ENCODE data around the gene HIVEP3.

HIVEP3 gene

DNA sequence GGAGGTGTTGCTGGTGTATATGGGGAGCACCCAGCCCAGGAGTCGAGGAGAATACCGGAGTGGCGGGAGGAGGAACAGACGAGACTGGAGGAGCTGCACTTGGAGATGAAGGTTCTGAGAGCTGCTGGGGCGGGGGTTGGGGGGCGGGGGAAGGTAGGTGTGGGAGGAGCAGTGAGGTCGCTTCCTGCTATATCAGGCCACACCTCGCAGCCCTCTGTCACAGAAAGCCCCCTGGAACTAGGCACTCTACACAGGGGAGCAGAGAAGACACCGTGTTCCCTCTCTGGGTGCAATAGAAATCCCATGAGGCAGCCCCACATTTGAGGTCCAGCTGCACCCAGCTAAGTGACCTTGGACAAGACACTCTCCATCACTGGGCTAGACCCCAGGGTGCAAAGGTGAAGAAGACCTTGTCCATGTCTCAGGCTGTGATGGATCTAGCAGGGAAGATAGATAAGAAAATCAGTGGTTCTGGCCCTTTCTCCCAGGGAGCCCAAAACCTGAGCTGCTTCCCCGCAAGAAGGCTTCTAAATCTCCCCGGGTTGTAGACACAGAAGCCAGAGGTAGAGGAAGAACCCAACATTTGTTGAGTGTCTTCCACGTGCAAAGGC is 278.5 kb downstream of the HIVEP3 start:
- no peak overlapping the region for H3K27ac ChIP-seq (ENCODE audit: low read depth, low read length)
- H3K4me1 ChIP-seq (ENCODE audit: control insufficient read depth in 5 of 5, insufficient read depth in 5 of 5, low read length in 5 of 5), result no peaks in the 10 kb centered on the region
- H3K9me3 ChIP-seq (ENCODE audit: control insufficient read depth in 5 of 5, low read length in 5 of 5), result no peaks in the 10 kb centered on the region
- H3K36me3 ChIP-seq (ENCODE audit: control insufficient read depth in 5 of 5, insufficient read depth in 5 of 5, low read length in 5 of 5), result no peaks in the 10 kb centered on the region
- no peaks in the 10 kb centered on the region for H3K27me3 ChIP-seq (ENCODE audit: control insufficient read depth in 5 of 5, insufficient read depth in 4 of 5, low read length in 5 of 5)
- H3K4me3 ChIP-seq (ENCODE audit: low read depth in 1 of 5, low read length in 5 of 5), result no peak overlapping the region
- H3K9ac ChIP-seq (ENCODE audit: low read length in 5 of 5), result no peak overlapping the region

- Histone ChIP-seq H3K9me3 (ENCODE audit: control insufficient read depth in 5 of 5, low read length in 5 of 5) (no peaks in the 10 kb centered on the region), H3K9ac (ENCODE audit: low read length in 5 of 5) (no peak overlapping the region), H3K27me3 (ENCODE audit: control insufficient read depth in 5 of 5, insufficient read depth in 4 of 5, low read length in 5 of 5) (no peaks in the 10 kb centered on the region), H3K27ac (ENCODE audit: low read depth, low read length) (no peak overlapping the region), H3K4me1 (ENCODE audit: control insufficient read depth in 5 of 5, insufficient read depth in 5 of 5, low read length in 5 of 5) (no peaks in the 10 kb centered on the region), H3K36me3 (ENCODE audit: control insufficient read depth in 5 of 5, insufficient read depth in 5 of 5, low read length in 5 of 5) (no peaks in the 10 kb centered on the region), H3K4me3 (ENCODE audit: low read depth in 1 of 5, low read length in 5 of 5) (no peak overlapping the region)
These were observed 279.3 kb downstream of the HIVEP3 start for GRCh38 chr1:41639332-41639936.

- H3K9me3 ChIP-seq (ENCODE audit: control insufficient read depth in 5 of 5, low read length in 5 of 5), result no peaks in the 10 kb centered on the region
- H3K4me3 ChIP-seq (ENCODE audit: low read depth in 1 of 5, low read length in 5 of 5), result no peak overlapping the region
- no peak overlapping the region for H3K9ac ChIP-seq (ENCODE audit: low read length in 5 of 5)
- no peak overlapping the region for H3K27ac ChIP-seq (ENCODE audit: low read depth, low read length)
- H3K4me1 ChIP-seq (ENCODE audit: control insufficient read depth in 5 of 5, insufficient read depth in 5 of 5, low read length in 5 of 5), result no peaks in the 10 kb centered on the region
- H3K27me3 ChIP-seq (ENCODE audit: control insufficient read depth in 5 of 5, insufficient read depth in 4 of 5, low read length in 5 of 5), result no peaks in the 10 kb centered on the region
- no peaks in the 10 kb centered on the region for H3K36me3 ChIP-seq (ENCODE audit: control insufficient read depth in 5 of 5, insufficient read depth in 5 of 5, low read length in 5 of 5)
These were observed 280.4 kb downstream of the HIVEP3 start for GRCh38 chr1:41638086-41639024.

DNA sequence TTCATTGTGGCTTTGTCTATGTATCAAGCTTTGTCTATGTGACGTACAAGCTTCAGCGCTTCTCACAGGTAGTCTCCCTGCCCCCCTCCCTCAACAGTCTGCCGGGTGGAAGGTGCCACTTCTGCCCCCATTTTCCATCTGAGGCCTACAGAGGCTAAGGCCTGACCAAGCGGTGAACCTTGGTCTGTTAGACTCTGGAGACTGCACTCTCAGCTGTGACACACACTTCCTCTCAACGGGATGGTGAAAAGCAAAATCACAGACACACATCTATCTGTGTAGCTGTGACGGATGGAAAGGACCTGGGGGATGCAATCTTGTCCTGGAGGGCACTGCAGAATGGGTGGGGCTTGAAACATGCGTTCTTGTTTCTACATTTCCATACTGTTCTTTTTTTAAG is 281.4 kb downstream of the HIVEP3 start:
- no peak overlapping the region for H3K27ac ChIP-seq (ENCODE audit: low read depth, low read length)
- H3K9me3 ChIP-seq (ENCODE audit: control insufficient read depth in 5 of 5, low read length in 5 of 5), result no peaks in the 10 kb centered on the region
- H3K4me1 ChIP-seq (ENCODE audit: control insufficient read depth in 5 of 5, insufficient read depth in 5 of 5, low read length in 5 of 5), result no peaks in the 10 kb centered on the region
- H3K4me3 ChIP-seq (ENCODE audit: low read depth in 1 of 5, low read length in 5 of 5), result no peak overlapping the region
- H3K9ac ChIP-seq (ENCODE audit: low read length in 5 of 5), result no peak overlapping the region
- H3K27me3 ChIP-seq (ENCODE audit: control insufficient read depth in 5 of 5, insufficient read depth in 4 of 5, low read length in 5 of 5), result no peaks in the 10 kb centered on the region
- no peaks in the 10 kb centered on the region for H3K36me3 ChIP-seq (ENCODE audit: control insufficient read depth in 5 of 5, insufficient read depth in 5 of 5, low read length in 5 of 5)

DNA sequence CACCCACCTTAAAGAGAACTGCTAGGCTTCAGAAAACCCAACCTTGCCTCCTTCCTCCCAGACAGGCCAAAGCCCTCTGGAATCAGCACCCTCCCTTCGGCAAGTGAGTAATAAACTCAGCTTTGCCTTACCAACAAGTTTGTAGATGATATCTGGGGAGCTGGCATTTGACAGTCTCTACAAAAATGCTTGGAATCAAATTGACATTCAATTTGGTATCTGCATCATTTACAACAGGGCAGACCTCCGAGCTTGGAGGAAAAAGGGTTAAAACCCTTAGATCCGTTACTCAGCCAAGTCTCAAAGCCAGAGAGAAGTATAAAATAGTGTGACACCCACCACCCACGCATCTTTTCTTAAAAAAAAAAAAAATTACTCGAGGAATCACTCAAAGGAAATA is 285.0 kb downstream of the HIVEP3 start:
- Histone ChIP-seq H3K4me3 (ENCODE audit: low read depth in 1 of 5, low read length in 5 of 5) (no peak overlapping the region), H3K27ac (ENCODE audit: low read depth, low read length) (no peak overlapping the region), H3K27me3 (ENCODE audit: control insufficient read depth in 5 of 5, insufficient read depth in 4 of 5, low read length in 5 of 5) (no peaks in the 10 kb centered on the region), H3K9ac (ENCODE audit: low read length in 5 of 5) (no peak overlapping the region), H3K9me3 (ENCODE audit: control insufficient read depth in 5 of 5, low read length in 5 of 5) (no peaks in the 10 kb centered on the region), H3K4me1 (ENCODE audit: control insufficient read depth in 5 of 5, insufficient read depth in 5 of 5, low read length in 5 of 5) (no peaks in the 10 kb centered on the region), H3K36me3 (ENCODE audit: control insufficient read depth in 5 of 5, insufficient read depth in 5 of 5, low read length in 5 of 5) (no peaks in the 10 kb centered on the region)

DNA sequence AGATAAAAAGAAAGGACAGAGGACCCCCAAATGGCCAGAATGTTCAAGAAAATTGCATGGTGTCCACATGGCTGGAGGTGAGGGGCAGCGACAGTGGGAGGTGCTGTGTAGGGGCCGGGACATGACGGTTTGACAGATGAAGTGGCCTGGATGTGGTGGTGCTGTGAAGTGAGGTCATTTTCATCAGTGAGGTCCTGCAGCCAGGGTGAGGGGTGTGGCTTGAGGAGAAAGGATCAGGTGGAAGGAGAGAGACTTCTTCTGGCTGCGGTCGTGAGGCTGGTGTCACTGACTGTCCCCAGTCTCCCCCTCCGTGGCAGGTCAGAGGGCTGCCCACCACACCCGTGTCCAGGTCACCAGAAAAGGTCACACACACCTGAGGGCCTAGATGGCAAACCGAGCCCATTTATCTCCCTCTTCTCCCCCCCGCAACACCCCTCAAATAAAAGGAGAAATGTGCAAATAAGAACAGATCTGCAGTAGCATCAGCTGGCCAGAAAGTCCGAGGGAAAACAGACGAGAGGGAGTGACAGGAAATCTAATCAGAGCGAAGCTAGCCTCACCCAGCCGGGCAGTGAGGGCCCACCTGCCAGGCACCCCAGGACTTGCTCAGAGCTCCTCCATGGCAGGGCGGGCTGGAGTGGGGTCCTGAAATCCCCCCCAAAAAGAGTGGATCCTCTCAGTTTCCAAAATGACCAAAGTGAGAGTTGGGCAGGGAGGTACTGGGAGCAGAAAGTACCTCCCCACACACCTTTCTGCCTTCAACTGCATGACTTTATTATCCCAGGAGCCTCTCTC is 285.7 kb downstream of the HIVEP3 start:
- H3K4me3 ChIP-seq (ENCODE audit: low read depth in 1 of 5, low read length in 5 of 5), result no peak overlapping the region
- no peak overlapping the region for H3K27ac ChIP-seq (ENCODE audit: low read depth, low read length)
- no peaks in the 10 kb centered on the region for H3K9me3 ChIP-seq (ENCODE audit: control insufficient read depth in 5 of 5, low read length in 5 of 5)
- peaks cover 0 to 6% (median 2%) of the 10 kb centered on the region in 5 donors for H3K36me3 ChIP-seq (ENCODE audit: control insufficient read depth in 5 of 5, insufficient read depth in 5 of 5, low read length in 5 of 5)
- H3K4me1 ChIP-seq (ENCODE audit: control insufficient read depth in 5 of 5, insufficient read depth in 5 of 5, low read length in 5 of 5), result no peaks in the 10 kb centered on the region
- H3K27me3 ChIP-seq (ENCODE audit: control insufficient read depth in 5 of 5, insufficient read depth in 4 of 5, low read length in 5 of 5), result no peaks in the 10 kb centered on the region
- no peak overlapping the region for H3K9ac ChIP-seq (ENCODE audit: low read length in 5 of 5)

DNA sequence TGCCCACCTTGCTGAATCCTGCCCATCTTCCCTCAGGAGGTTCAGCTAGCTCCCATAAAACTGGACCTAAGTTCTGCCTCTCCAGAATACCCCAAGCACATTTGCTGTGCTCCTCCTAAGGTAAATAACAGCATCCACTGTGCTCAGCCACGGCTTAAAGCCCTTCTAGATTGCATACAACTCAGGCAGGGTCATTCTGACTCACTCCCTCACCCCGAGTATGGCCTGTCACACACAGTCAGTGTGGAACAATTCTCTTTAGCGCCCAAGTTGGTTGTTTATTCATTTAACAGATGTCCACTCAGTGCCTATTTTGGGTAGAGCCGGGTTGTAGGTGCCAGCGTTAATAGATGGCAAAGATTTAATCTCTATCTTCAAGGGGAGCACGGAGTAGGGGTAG is 286.8 kb downstream of the HIVEP3 start:
- H3K9me3 ChIP-seq (ENCODE audit: control insufficient read depth in 5 of 5, low read length in 5 of 5), result no peaks in the 10 kb centered on the region
- H3K4me3 ChIP-seq (ENCODE audit: low read depth in 1 of 5, low read length in 5 of 5), result no peak overlapping the region
- H3K27me3 ChIP-seq (ENCODE audit: control insufficient read depth in 5 of 5, insufficient read depth in 4 of 5, low read length in 5 of 5), result no peaks in the 10 kb centered on the region
- peaks cover 0 to 9% (median 2%) of the 10 kb centered on the region in 5 donors for H3K36me3 ChIP-seq (ENCODE audit: control insufficient read depth in 5 of 5, insufficient read depth in 5 of 5, low read length in 5 of 5)
- H3K4me1 ChIP-seq (ENCODE audit: control insufficient read depth in 5 of 5, insufficient read depth in 5 of 5, low read length in 5 of 5), result no peaks in the 10 kb centered on the region
- no peak overlapping the region for H3K9ac ChIP-seq (ENCODE audit: low read length in 5 of 5)
- H3K27ac ChIP-seq (ENCODE audit: low read depth, low read length), result no peak overlapping the region

DNA sequence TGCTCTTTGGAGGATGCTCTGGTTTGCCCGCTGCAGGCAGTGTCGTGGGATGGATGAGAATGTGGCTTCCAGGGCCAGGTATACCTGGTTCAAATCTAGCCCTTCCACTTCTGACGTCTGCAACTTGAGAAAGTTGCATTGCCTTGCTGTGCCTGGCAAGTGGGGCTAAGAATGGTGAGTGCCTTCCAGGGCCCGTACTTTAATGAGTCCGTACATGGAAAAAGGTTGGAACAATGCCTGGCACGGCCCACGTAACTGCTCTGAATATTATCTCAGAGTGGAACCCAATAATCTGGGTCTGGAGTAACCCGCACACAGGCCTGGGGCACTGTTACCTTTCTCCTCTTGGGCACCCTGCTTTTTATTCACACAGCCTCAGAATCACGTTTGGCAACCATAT is 287.6 kb downstream of the HIVEP3 start:
- Histone ChIP-seq H3K36me3 (ENCODE audit: control insufficient read depth in 5 of 5, insufficient read depth in 5 of 5, low read length in 5 of 5) (peaks cover 0 to 11% (median 2%) of the 10 kb centered on the region in 5 donors), H3K4me3 (ENCODE audit: low read depth in 1 of 5, low read length in 5 of 5) (no peak overlapping the region), H3K9ac (ENCODE audit: low read length in 5 of 5) (no peak overlapping the region), H3K27me3 (ENCODE audit: control insufficient read depth in 5 of 5, insufficient read depth in 4 of 5, low read length in 5 of 5) (no peaks in the 10 kb centered on the region), H3K27ac (ENCODE audit: low read depth, low read length) (no peak overlapping the region), H3K9me3 (ENCODE audit: control insufficient read depth in 5 of 5, low read length in 5 of 5) (no peaks in the 10 kb centered on the region), H3K4me1 (ENCODE audit: control insufficient read depth in 5 of 5, insufficient read depth in 5 of 5, low read length in 5 of 5) (peaks cover 0 to 5% (median 3%) of the 10 kb centered on the region in 5 donors)

DNA sequence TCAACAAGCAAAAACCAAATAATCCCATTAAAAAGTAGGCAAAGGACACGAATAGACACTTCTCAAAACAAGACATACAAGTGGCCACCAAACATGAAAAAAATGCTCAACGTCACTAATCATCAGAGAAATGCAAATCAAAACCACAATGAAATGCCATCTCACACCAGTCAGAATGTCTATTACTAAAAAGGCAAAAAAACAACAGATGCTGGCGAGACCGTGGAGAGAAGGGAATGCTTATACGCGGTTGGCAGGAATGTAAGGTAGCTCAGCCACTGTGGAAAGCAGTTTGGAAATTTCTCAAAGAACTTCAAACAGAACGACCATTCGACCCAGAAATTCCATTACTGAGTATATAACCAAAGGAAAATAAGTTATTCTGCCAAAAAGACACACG is 289.2 kb downstream of the HIVEP3 start:
- Histone ChIP-seq H3K9me3 (ENCODE audit: control insufficient read depth in 5 of 5, low read length in 5 of 5) (no peaks in the 10 kb centered on the region), H3K27ac (ENCODE audit: low read depth, low read length) (no peak overlapping the region), H3K4me1 (ENCODE audit: control insufficient read depth in 5 of 5, insufficient read depth in 5 of 5, low read length in 5 of 5) (peaks cover 0 to 8% (median 7%) of the 10 kb centered on the region in 5 donors), H3K27me3 (ENCODE audit: control insufficient read depth in 5 of 5, insufficient read depth in 4 of 5, low read length in 5 of 5) (no peaks in the 10 kb centered on the region), H3K36me3 (ENCODE audit: control insufficient read depth in 5 of 5, insufficient read depth in 5 of 5, low read length in 5 of 5) (peaks cover 0 to 11% (median 2%) of the 10 kb centered on the region in 5 donors), H3K4me3 (ENCODE audit: low read depth in 1 of 5, low read length in 5 of 5) (no peak overlapping the region), H3K9ac (ENCODE audit: low read length in 5 of 5) (no peak overlapping the region)

All from subcutaneous abdominal adipose tissue (tissue), 5 donors.